Activated CD4-positive, alpha-beta T cell treated with anti-CD3 and anti-CD28 coated beads for 1 hour (primary cell): Measurements from ENCODE around the gene LGMN.

ENCODE experiments used
- DNase-seq: peaks from one replicate; pipeline ENCODE4 v3.0.0-alpha.2; 2020

Gene LGMN

GRCh38 chr14:92670643-92671366 lies 77.6 kb downstream of the LGMN start:
- no peak for DNase-seq

GRCh38 chr14:92670160-92670559 lies 78.3 kb downstream of the LGMN start:
- DNase-seq = no peak

GRCh38 chr14:92668276-92668973 lies 80.0 kb downstream of the LGMN start:
- no peak for DNase-seq

- no peak for DNase-seq
These were observed 82.2 kb downstream of the LGMN start for GRCh38 chr14:92666251-92666650.

GRCh38 chr14:92665661-92666110 lies 82.7 kb downstream of the LGMN start:
- no peak for DNase-seq

- no peak for DNase-seq
These were observed 85.4 kb downstream of the LGMN start for GRCh38 chr14:92663049-92663448.

- DNase-seq = no peak
These were observed 87.9 kb downstream of the LGMN start for GRCh38 chr14:92660571-92660970.

- no peak for DNase-seq
These were observed 88.5 kb downstream of the LGMN start for GRCh38 chr14:92659765-92660561.

GRCh38 chr14:92658684-92659083 lies 89.7 kb downstream of the LGMN start:
- DNase-seq = no peak

- no peak for DNase-seq
These were observed 90.3 kb downstream of the LGMN start for GRCh38 chr14:92658160-92658559.

GRCh38 chr14:92657457-92658142 lies 90.8 kb downstream of the LGMN start:
- DNase-seq = no peak

GRCh38 chr14:92656306-92657081 lies 91.9 kb downstream of the LGMN start:
- DNase-seq = no peak

GRCh38 chr14:92655419-92656201 lies 92.8 kb downstream of the LGMN start:
- DNase-seq = no peak

- no peak for DNase-seq
These were observed 94.1 kb downstream of the LGMN start for GRCh38 chr14:92654239-92654901.
